H9 (cell line): ENCODE results near the gene XRCC3. TPM values are rescaled to one million over a fixed set of nuclear protein-coding genes. Genes with fewer than 3 reads are reported as not detected.

ENCODE experiments used
- DNase-seq: peaks from one replicate; pipeline ENCODE4 v3.0.0-alpha.2; 2017
- H2AFZ ChIP-seq: one replicate; pipeline ENCODE4 v1.6.1; 2013; ENCODE audit warnings: mild to moderate bottlenecking, low read length, control low read depth, moderate library complexity
- H2AK5ac ChIP-seq: 2 replicates; pipeline ENCODE4 v1.6.1; 2013; ENCODE audit warnings: low read length, control low read depth, mixed read lengths; ENCODE audit not compliant: insufficient read length
- H2BK120ac ChIP-seq: one replicate; pipeline ENCODE4 v1.6.1; 2013; ENCODE audit warnings: low read depth, mild to moderate bottlenecking, low read length, control low read depth, inconsistent platforms; ENCODE audit not compliant: poor library complexity, severe bottlenecking
- H2BK12ac ChIP-seq: 2 replicates; pipeline ENCODE4 v1.6.1; 2013; ENCODE audit warnings: low read length, control low read depth, mixed read lengths, low read depth; ENCODE audit not compliant: insufficient read length
- H2BK15ac ChIP-seq: 2 replicates; pipeline ENCODE4 v1.6.1; 2013; ENCODE audit warnings: low read depth, low read length, control low read depth
- H2BK20ac ChIP-seq: one replicate; pipeline ENCODE4 v1.6.1; 2013; ENCODE audit warnings: low read depth, mild to moderate bottlenecking, low read length, control low read depth, inconsistent platforms; ENCODE audit not compliant: poor library complexity, severe bottlenecking
- H2BK5ac ChIP-seq: 2 replicates; pipeline ENCODE4 v1.6.1; 2013; ENCODE audit warnings: low read length, control low read depth, mixed read lengths; ENCODE audit not compliant: insufficient read length
- H3K14ac ChIP-seq: 2 replicates; pipeline ENCODE4 v1.6.1; 2013; ENCODE audit warnings: low read length, control low read depth; ENCODE audit not compliant: insufficient read depth
- H3K18ac ChIP-seq: 2 replicates; pipeline ENCODE4 v1.6.1; 2013; ENCODE audit warnings: low read depth, mild to moderate bottlenecking, mixed read lengths, low read length, control low read depth; ENCODE audit not compliant: insufficient read length
- H3K23ac ChIP-seq: 2 replicates; pipeline ENCODE4 v1.6.1; 2013; ENCODE audit warnings: low read length, control low read depth, mixed read lengths, low read depth; ENCODE audit not compliant: insufficient read length
- H3K23me2 ChIP-seq: 2 replicates; pipeline ENCODE4 v1.6.1; 2013; ENCODE audit warnings: low read depth, mild to moderate bottlenecking, mixed read lengths, low read length, control low read depth; ENCODE audit not compliant: insufficient read length, poor library complexity, severe bottlenecking
- H3K27ac ChIP-seq: 2 replicates; pipeline ENCODE4 v1.5.1; 2013; ENCODE audit warnings: low read length, control low read depth, mixed read lengths, low read depth; ENCODE audit not compliant: insufficient read length
- H3K27me3 ChIP-seq: 2 replicates; pipeline ENCODE4 v1.6.1; 2013; ENCODE audit warnings: low read length, control low read depth, inconsistent platforms; ENCODE audit not compliant: insufficient read depth
- H3K4ac ChIP-seq: 2 replicates; pipeline ENCODE4 v1.6.1; 2013; ENCODE audit warnings: low read depth, mild to moderate bottlenecking, control low read depth, inconsistent platforms, low read length, moderate library complexity
- H3K4me1 ChIP-seq: 2 replicates; pipeline ENCODE4 v1.6.1; 2013; ENCODE audit warnings: low read length, control low read depth, inconsistent platforms; ENCODE audit not compliant: insufficient read depth
- H3K4me2 ChIP-seq: 2 replicates; pipeline ENCODE4 v1.6.1; 2013; ENCODE audit warnings: low read length, control low read depth, mixed read lengths; ENCODE audit not compliant: insufficient read length, insufficient read depth
- H3K56ac ChIP-seq: 2 replicates; pipeline ENCODE4 v1.6.1; 2013; ENCODE audit warnings: low read depth, mild to moderate bottlenecking, mixed read lengths, low read length, control low read depth; ENCODE audit not compliant: insufficient read length
- H3K79me1 ChIP-seq: 2 replicates; pipeline ENCODE4 v1.6.1; 2013; ENCODE audit warnings: low read depth, mild to moderate bottlenecking, moderate library complexity, low read length, control low read depth, inconsistent platforms; ENCODE audit not compliant: insufficient read depth, poor library complexity, severe bottlenecking
- H3K79me2 ChIP-seq: 2 replicates; pipeline ENCODE4 v1.6.1; 2013; ENCODE audit warnings: low read length, control low read depth, inconsistent platforms; ENCODE audit not compliant: insufficient read depth
- H3K9ac ChIP-seq: 2 replicates; pipeline ENCODE4 v1.6.1; 2013; ENCODE audit warnings: low read length, control low read depth, mixed read lengths; ENCODE audit not compliant: insufficient read length; ENCODE audit errors: extremely low read depth
- H3K9me3 ChIP-seq: one replicate; pipeline ENCODE4 v1.6.1; 2013; ENCODE audit warnings: low read depth, low read length, inconsistent platforms; ENCODE audit not compliant: control insufficient read depth
- H3T11ph ChIP-seq: one replicate; pipeline ENCODE4 v1.6.1; 2013; ENCODE audit warnings: mild to moderate bottlenecking, low read length, control low read depth, inconsistent platforms
- H4K20me1 ChIP-seq: one replicate; pipeline ENCODE4 v1.6.1; 2013; ENCODE audit not compliant: control insufficient read depth, insufficient read length, insufficient read depth
- H4K5ac ChIP-seq: 2 replicates; pipeline ENCODE4 v1.6.1; 2013; ENCODE audit warnings: low read depth, mild to moderate bottlenecking, mixed read lengths, low read length, control low read depth; ENCODE audit not compliant: insufficient read length
- H4K8ac ChIP-seq: replicated peaks from 2 replicates; pipeline ENCODE4 v1.6.1; 2013; ENCODE audit warnings: low read length, control low read depth, mixed read lengths, low read depth; ENCODE audit not compliant: insufficient read length
- H4K91ac ChIP-seq: 2 replicates; pipeline ENCODE4 v1.6.1; 2013; ENCODE audit warnings: low read depth, mild to moderate bottlenecking, moderate library complexity, mixed read lengths, low read length, control low read depth; ENCODE audit not compliant: insufficient read length
- H3K27ac Mint-ChIP-seq, 3 experiments: 2 replicates in 2 of 3; 3 replicates in 1 of 3; pipeline ENCODE4 v1.8.0; 2020 to 2021; ENCODE audit warnings: mixed read lengths in 3 of 3, mild to moderate bottlenecking in 1 of 3, moderate library complexity in 1 of 3
- H3K27me3 Mint-ChIP-seq: 2 replicates; pipeline ENCODE4 v1.8.0; 2021; ENCODE audit warnings: low read depth, mild to moderate bottlenecking, moderate library complexity, mixed read lengths
- H3K36me3 Mint-ChIP-seq, 3 experiments: 2 replicates in 2 of 3; 3 replicates in 1 of 3; pipeline ENCODE4 v1.8.0; 2020 to 2021; ENCODE audit warnings: low read depth in 3 of 3, mixed read lengths in 3 of 3; ENCODE audit not compliant: insufficient read depth in 1 of 3
- H3K4me1 Mint-ChIP-seq, 2 experiments: 2 replicates each; pipeline ENCODE4 v1.8.0; 2020; ENCODE audit warnings: mixed read lengths in 2 of 2
- H3K4me3 Mint-ChIP-seq, 2 experiments: 2 replicates in 1 of 2; 3 replicates in 1 of 2; pipeline ENCODE4 v1.8.0; 2020 to 2021; ENCODE audit warnings: mild to moderate bottlenecking in 2 of 2, mixed read lengths in 2 of 2, moderate library complexity in 1 of 2
- H3K9me3 Mint-ChIP-seq, 2 experiments: 2 replicates in 1 of 2; 3 replicates in 1 of 2; pipeline ENCODE4 v1.8.0; 2020; ENCODE audit warnings: mild to moderate bottlenecking in 2 of 2, mixed read lengths in 2 of 2, moderate library complexity in 1 of 2
- WGBS: extraction: QIAGEN DNeasy Blood & Tissue Kit; methylation state at CpG from one replicate; pipeline ENCODE4 v1.1.7; 2013; ENCODE audit warnings: missing lambda C conversion rate, low lambda C conversion rate, mixed read lengths; ENCODE audit not compliant: insufficient read length; ENCODE audit errors: extremely low coverage; 5-methylcytosine and 5-hydroxymethylcytosine counted together
- total RNA-seq: library from RNA; stranded (reverse); gene quantifications from 2 replicates; pipeline ENCODE4 v1.2.1, GENCODE V29; 2021
- TF ChIP-seq, protein P1 (sequence below): fragments of 200-600 bp; sonication (generic); conservative IDR thresholded peaks from 3 replicates; pipeline ENCODE4 v1.8.0; 2021; ENCODE audit warnings: antibody characterized with exemption, mild to moderate bottlenecking

Gene XRCC3
- total RNA-seq, 1 experiment from 2014 or later, result 45.3 TPM

DNA sequence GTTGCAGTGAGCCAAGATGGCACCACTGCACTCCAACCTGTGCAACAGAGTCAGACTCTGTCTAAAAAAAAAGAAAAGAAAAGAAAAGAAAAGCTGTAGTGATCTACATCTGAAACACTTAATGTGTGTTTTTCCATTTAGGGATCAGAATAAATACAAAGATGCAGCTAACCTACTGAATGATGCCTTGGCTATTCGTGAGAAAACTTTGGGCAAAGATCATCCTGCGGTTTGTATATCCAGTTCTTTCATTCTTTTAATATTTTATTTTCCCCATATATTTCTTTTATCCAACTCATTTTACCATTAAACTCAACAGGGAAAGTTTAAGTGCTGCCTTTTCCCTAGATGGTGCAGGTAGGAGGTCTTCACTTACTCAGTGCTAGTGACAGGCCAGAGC is 45.9 kb downstream of the XRCC3 start:
- no peak overlapping the region for H2BK20ac ChIP-seq
- H3K4me2 ChIP-seq, result no peak overlapping the region
- H2AFZ ChIP-seq, result no peak overlapping the region
- no peak overlapping the region for H4K91ac ChIP-seq
- H3K9ac ChIP-seq, result no peak overlapping the region
- H2BK5ac ChIP-seq, result no peak overlapping the region
- no peak overlapping the region for H3K14ac ChIP-seq
- no peak overlapping the region for H2AK5ac ChIP-seq
- H3K27ac ChIP-seq, result no peak overlapping the region
- H2BK120ac ChIP-seq, result no peak overlapping the region
- H3K23ac ChIP-seq, result no peak overlapping the region
- H3K23me2 ChIP-seq, result no peaks in the 10 kb centered on the region
- Mint-ChIP-seq H3K4me1 (no peaks in the 10 kb centered on the region), H3K27me3 (no peaks in the 10 kb centered on the region), H3K36me3 (peaks cover 38 to 80% (median 59%) of the 10 kb centered on the region in 3 experiments; a peak in 6 of 7 replicates), H3K9me3 (no peaks in the 10 kb centered on the region), H3K27ac (no peak overlapping the region), H3K4me3 (no peak overlapping the region)
- H3K18ac ChIP-seq, result no peak overlapping the region
- no peaks in the 10 kb centered on the region for H4K20me1 ChIP-seq
- H3T11ph ChIP-seq, result no peak overlapping the region
- H3K4ac ChIP-seq, result no peak overlapping the region
- H3K79me1 ChIP-seq, result no peaks in the 10 kb centered on the region
- no peaks in the 10 kb centered on the region for H3K9me3 ChIP-seq
- no peak overlapping the region for H3K56ac ChIP-seq
- no peak for DNase-seq
- H4K5ac ChIP-seq, result no peak overlapping the region
- no peaks in the 10 kb centered on the region for H3K27me3 ChIP-seq
- TF ChIP-seq, protein P1, sequence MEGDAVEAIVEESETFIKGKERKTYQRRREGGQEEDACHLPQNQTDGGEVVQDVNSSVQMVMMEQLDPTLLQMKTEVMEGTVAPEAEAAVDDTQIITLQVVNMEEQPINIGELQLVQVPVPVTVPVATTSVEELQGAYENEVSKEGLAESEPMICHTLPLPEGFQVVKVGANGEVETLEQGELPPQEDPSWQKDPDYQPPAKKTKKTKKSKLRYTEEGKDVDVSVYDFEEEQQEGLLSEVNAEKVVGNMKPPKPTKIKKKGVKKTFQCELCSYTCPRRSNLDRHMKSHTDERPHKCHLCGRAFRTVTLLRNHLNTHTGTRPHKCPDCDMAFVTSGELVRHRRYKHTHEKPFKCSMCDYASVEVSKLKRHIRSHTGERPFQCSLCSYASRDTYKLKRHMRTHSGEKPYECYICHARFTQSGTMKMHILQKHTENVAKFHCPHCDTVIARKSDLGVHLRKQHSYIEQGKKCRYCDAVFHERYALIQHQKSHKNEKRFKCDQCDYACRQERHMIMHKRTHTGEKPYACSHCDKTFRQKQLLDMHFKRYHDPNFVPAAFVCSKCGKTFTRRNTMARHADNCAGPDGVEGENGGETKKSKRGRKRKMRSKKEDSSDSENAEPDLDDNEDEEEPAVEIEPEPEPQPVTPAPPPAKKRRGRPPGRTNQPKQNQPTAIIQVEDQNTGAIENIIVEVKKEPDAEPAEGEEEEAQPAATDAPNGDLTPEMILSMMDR, result no peak
- H3K79me2 ChIP-seq, result no peaks in the 10 kb centered on the region
- WGBS, result 100% methylated on average over 1 of the region's 2 CpGs
- H2BK15ac ChIP-seq, result no peak overlapping the region
- H2BK12ac ChIP-seq, result no peak overlapping the region
- no peaks in the 10 kb centered on the region for H3K4me1 ChIP-seq
- H4K8ac ChIP-seq, result no peak overlapping the region
